GM12878 (cell line): ENCODE data around the gene HINFP.

Experiments used
- CEBPB ChIP-seq, 2 experiments: fragments of 150-350 bp in 1 of 2; IDR thresholded peaks; 2 replicates each; pipeline ENCODE4 v1.6.1; 2012 to 2014; ENCODE audit warnings: low read depth in 2 of 2, low read length in 2 of 2, borderline replicate concordance in 1 of 2, inconsistent platforms in 1 of 2
- EP300 ChIP-seq, 2 experiments: fragments of 150-350 bp in 1 of 2; IDR thresholded peaks; 2 replicates each; pipeline ENCODE4 v1.6.1; 2011 to 2012; ENCODE audit warnings: low read depth in 2 of 2, low read length in 2 of 2, borderline replicate concordance in 1 of 2, improper control_type of control experiment in 1 of 2, inconsistent platforms in 1 of 2; ENCODE audit not compliant: control insufficient read depth in 1 of 2
- EZH2 ChIP-seq: IDR thresholded peaks from 2 replicates; pipeline ENCODE4 v1.6.1; 2012; ENCODE audit warnings: low read depth, mild to moderate bottlenecking, control low read depth, inconsistent platforms, low read length, borderline replicate concordance; ENCODE audit not compliant: control insufficient read depth
- POLR2A ChIP-seq: IDR thresholded peaks from 2 replicates; pipeline ENCODE4 v1.6.1; 2011; ENCODE audit warnings: low read depth, mild to moderate bottlenecking, low read length

DNA sequence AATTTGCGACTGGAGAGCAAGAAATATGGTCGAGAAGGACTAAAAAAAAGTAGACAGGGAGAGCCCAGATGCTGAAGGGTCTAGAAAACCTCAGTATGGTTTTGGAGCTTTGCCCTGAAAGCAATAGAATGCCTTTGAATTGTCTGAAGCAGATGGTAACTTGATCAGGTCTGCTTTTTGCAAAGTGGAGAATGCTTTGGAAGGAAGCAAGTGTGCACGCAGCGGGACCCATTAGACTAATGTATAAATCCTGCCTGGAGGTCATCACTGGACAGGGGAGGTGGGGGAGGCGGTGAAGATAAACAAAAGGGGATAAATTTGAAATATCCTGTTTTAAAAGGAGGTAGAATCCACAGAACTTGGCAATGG lies 757 bp upstream of the HINFP start:
- no peak for TF ChIP-seq CEBPB (IDR thresholded peaks at IDR 0.05; ENCODE audit: borderline replicate concordance in 1 of 2, low read depth in 2 of 2, low read length in 2 of 2)
- TF ChIP-seq POLR2A, result no peak
- no peak for TF ChIP-seq EP300 (IDR thresholded peaks at IDR 0.05; ENCODE audit: borderline replicate concordance in 1 of 2, control insufficient read depth in 1 of 2, low read depth in 2 of 2, low read length in 2 of 2)
- TF ChIP-seq EZH2, result no peak
